Stimulated activated CD8-positive, alpha-beta memory T cell treated with anti-CD3 and anti-CD28 coated beads, Interleukin-12 subunit alpha, Interleukin-12 subunit beta, amount 100 ng/mL, for 24 hours (primary cell): Measurements from ENCODE around the gene THBD.

Experiments used
- DNase-seq: peaks from one replicate; pipeline ENCODE4 v3.0.0-alpha.2; 2020; ENCODE audit errors: extremely low read depth

Gene THBD

DNA sequence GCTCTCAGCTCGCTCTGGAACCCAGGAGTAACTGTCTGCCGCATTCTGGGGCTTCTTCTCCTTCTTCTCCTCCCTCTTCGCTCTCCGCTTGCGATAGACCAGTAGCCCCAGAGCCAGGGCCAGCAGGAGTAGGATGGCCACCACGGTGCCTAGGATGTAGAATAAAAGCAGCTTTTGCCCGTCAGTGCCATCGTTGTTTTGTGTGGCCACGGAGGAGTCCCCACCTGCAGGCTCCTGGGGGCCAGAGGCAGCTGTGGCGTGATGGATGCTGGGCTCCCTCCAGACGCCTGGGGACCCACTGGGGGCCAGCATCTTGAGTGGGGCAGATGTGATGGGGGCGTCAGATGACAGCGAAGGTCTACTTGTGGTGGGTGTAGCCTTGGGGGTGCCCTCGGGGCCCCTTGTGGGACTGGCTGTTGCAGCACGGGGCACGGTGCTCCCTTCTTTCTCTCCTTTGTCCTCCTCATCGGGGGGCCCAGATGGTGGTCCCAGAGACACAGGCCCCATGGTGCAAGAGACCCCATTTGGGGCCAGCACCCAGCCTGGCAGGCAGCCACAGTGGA is 34.9 kb upstream of the THBD start:
- DNase-seq, result no peak

DNA sequence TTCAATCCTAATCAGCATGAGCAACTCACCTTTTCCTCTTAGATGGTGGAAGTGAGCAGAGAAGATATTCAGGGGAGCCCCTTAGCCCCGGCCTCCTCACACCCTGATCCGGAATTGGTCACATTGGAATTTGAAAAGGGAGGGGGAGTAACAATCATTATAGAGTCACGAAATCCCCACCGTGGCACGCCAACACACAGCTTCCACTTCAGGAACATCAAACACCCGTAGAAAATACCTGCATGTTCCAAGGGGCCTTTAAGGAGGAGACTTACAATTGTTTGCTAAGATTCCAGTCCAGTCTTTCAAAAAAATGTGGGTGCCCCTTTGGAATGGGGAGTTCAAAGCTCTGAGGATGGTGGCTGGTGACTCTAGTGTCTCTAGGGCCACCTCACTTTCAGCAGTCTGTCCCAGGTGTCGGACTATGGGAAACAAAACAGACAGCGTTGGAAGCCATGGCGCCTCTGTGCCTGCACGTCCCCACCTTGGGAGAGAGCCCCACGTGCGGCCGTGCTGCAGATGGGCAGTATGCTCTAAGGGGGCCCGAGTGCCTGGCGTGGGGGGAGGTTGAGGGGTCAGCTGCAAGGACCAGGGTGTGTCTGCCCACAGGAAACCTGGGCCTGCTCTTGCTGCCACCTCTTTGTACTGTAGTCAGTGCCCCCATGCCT is 34.2 kb upstream of the THBD start:
- DNase-seq, result no peak

DNA sequence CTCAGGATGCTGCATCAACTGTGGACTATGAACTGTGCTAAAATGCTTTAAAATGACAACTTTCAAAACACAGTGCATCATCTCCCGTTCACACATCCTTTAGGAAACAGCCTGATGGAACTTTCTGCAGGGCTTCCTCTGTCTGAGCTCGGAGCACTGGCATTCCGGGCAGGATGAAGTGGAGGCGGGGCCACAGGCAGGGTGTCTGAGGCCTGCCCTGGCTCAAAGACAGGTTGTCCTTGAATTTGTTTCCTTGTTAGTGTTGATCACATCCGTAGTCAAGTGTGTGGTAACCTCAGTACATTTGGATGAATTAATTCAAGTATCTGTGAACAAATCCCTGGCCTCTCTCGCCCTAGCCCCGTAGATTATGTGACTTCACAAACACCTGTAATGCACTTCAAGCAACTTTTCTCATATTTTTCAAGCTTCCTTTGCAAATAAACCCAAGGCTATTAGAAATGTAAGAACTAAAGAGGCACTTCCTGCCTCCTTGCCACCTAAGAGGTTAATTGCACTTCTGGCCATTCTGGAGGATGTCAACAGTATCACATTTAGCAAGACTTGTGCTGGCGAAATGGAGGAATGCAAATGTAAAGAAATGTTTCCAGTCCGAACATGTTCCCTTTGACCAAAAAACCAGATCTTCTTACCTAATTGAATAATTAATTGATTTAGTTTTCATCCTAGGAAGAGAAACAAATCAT is 33.5 kb upstream of the THBD start:
- DNase-seq, result no peak

DNA sequence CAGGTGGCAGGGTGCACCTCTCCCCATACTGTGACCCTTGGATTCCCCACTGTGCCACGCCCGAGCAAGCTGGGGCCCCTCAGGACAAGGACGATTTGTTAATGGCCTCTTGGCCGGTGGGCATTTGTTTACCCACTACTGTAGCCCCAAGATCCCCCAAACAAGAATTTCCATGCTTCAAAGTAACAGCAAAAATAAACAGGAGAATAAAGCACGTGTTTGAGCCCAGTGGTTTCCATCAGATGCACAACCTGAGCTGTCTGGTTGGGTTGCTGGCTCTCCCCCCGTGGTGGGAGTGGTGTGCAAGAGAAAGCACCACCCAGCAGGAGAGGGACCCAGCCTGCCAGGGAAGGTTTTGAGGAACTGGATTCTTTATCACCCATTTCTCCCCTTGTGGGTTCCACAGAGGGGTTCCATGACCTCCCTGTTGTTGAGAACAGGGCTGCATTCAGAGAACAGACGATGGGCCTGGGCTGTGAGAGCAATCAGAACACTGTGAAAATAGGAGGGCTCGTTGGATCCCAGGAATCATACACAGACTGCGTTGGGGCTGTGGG is 31.9 kb upstream of the THBD start:
- no peak for DNase-seq

DNA sequence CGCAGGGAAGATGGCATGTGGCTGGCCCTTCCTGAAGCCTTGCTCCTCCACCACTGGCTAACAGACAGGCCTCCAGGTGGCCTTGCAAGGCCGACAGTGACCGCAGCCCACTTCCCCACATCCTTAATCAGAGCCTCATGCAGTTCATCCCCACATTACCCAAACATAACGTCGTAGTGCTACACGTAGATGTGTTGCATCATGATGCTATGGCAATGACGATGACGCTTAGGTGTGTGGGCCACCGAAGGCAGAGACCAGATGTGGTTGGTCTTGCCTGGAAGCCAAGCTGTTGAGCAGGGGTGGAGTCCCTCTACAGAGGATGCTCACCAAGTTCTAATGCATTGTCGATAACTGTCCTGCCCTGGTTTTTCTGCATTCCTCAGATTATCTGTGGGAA is 31.0 kb upstream of the THBD start:
- DNase-seq, result no peak

DNA sequence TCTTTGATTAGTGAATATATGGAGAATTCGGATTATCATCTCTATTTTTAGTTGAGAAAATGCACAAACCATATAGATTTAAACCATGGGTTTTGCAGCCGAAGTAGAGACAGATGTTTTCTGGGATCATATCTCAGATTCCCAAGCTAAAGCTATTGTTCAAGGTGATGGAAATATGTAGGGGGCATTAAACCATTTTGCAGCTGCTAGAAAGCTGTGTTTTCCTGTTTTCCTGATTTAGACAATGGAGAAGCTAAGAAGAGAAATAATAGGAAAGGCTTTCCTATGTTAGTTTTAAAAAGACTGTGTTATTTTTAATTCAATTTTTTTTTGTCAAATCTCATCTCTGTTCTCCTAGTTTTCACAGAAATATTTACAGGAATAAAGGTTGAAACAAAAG is 30.5 kb upstream of the THBD start:
- no peak for DNase-seq

DNA sequence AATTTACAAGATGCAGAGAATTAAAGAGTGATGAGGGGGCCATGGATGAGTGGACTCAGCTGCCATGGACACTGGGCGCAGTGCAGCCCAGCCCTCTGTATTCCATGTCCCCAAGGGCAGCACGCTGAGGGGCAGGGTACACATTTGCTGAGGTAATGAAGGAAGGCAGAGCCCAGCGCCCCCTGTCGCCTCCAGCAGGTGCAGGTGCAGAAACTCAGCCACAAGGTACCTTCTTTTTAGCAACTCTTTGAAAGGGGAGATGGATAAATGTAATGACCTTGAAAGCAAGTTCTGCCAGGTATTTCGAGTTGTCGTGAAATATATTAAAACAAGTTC is 29.5 kb upstream of the THBD start:
- DNase-seq, result no peak

DNA sequence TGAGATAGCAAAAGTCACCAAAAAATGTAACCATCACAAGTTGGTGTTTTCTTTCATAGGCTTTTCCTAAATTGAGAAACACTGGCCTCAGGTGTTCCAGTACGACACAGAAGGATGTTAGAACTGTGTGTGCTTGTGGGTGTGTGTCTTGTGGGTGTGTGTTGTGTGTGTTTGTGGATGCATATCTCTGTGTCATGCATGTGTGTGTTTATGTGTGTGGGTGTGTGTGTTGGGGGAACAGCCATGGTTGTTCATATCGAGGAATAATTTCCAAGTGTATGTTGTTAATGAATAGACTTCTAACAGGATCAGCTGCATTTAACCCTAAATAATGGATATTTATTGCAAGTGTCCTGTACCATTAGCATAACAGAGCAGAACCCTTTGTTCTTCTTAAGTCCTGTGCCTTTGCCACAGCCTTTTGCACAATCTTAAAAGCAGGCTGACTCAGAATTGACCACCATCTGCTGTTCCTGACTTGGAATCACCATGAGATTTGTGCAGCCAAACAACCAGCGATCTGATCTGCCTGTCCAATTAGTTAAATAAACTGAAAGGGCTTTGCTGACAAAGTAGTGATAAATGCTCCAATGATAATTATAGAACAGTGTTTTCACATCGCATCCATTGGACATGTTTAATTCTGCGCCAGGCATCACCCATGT is 29.0 kb upstream of the THBD start:
- no peak for DNase-seq

DNA sequence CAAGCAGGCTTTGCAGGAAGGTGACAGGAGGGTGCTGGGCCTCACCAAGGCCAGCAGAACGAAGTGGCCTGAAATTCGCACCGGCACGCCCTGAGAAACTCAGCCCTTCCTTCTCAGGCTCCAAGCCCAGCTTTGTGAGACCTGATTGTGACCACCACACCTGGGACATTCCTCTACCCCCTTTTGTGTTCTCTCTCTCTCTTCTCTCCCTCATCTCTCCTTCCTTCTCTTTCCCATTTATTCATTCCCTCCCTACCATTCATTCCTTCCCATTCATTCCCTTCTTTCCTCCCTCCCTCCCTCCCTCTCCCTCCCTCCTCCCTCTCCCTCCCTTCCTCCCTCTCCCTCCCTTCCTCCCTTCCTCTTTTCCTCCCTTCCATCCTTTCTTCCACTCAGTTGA is 27.8 kb upstream of the THBD start:
- no peak for DNase-seq

DNA sequence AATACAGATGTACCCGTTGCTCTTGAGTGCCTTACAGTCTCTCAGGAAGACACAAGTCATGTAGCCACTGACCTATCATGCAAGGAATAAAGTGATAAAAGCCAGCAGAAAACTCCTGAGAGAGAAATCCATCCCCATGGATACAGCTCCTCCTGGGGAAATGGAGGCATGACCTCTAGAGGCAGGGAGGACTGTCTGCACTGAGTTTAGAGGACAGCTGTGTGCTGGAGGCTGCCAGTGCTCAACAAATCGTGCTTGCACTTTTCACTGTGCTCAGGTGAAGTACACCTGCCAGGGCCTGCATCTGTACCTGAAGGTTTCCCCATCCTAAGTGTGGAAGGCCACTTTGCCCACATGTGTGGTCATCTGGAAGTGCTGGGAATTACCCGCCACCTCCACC is 24.6 kb upstream of the THBD start:
- no peak for DNase-seq

DNA sequence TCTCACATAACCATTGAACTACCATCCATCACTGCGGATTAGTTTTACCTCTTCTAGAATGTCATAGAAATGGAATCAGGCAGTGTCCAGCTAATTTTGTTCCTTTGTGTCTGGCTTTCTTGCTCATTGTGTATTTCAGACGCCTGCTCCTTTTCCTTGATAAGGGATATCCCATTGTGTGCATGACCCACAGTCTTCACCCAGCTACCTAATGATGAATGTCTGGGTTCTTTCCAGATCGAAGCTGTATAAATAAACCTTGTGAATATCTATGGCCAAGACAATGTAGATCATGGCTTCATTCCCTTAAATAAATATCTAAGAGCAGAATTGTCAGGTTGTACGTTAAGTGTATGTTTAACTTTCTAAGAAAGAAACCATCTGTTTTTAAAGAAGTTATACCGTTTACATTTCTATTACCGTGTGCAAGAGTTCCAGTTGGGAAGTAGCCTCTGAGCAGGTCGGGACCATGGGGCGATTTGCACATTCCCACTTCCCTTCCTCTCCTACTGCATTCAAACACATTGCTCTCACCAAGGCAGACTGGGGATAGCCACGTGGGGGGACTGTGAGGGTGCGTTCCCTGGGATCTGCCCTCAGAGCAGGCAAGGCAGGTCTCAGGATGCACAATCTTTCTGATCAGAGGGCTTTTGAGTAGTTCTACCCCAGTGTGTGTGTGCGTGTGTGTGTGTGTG is 23.6 kb upstream of the THBD start:
- DNase-seq, result no peak

DNA sequence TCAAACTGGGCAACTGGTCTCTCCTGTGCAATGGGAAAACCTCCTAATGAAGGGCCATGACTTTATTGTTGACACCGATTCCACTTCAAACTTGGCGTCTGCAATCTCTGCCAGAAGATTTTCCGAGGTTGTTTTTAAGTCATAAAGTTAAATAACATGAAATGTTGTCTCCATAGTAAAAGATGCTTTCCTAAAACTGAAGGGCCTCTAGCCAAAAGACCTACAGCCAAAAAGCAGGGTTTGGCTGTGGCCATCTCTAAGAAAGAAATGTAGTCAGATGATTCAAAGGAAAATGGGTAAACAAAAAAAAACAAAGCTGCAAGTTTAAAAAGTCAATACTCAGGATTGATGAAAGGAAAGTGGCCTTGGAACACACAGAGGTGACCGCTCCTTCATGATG is 22.5 kb upstream of the THBD start:
- no peak for DNase-seq

DNA sequence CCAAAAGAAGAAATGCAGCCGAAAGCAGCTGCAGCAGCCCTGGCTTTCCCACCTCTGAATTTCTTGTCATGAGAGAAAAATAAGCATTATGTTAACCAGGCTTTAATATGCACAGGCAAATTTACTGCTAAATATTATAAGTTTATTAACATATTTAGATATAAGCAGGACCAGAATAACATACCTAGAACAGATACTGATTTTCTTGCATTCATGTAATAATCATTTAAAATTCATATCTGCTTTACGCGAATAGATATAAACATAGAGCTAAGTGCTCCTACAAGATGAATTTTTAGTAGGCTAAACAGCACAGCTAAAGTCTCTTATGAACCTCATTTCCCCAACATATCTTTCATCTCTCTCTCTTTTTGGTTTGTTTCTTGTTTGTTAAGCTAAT is 21.9 kb upstream of the THBD start:
- no peak for DNase-seq

DNA sequence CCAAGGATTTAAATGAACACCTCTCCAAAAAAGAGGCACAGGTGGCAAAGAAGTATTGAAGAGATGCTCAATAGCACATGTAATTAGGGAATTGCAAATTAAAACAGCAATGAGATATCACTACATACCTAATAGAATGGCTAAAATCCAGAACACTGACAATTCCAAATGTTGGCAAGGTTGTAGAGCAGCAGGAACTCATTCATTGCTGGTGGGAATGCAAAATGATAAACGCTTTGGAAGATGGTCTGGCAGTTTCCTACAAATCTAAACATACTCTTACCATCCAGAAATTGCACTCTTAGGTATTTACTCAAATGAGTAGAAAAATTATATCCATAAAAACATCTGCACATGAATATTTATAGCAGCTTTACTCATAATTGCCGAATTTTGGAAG is 19.6 kb upstream of the THBD start:
- DNase-seq, result no peak

DNA sequence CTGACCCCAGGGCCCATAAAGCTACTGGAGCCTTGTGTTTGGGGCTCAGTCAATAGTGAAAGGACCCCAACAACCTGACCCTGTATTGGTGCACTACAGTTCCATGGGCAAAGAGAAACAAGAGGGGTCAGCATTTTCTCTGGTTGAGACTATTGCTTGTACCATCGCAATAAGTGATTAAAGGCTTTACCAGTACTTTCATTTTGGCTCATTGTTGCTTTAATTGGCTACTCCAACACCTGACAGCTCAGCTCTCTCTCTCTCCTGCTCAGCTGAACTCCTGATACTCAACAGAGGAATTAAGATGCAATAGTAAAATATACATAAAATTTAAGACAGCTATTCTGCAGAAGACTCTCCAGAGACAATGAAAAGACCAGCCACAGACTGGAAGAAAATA is 18.8 kb upstream of the THBD start:
- DNase-seq, result no peak

DNA sequence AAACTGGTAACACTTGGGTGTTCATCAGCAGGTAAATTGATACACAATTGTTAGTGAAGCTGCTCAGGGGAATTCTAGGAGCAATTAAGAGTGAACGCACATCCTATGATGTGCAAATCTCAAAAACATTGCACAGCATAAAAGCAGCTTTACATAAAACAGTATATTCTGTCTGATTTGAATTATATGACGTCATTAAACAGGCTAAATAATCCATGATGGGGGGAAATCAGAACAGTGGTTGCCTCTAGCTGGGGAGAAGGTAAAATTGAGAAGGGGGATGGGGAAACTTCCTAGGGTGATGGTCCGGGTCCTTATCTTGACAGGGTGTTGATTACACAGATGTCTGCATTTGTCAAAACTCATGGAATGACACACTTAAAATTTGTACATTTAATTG is 17.3 kb upstream of the THBD start:
- no peak for DNase-seq

DNA sequence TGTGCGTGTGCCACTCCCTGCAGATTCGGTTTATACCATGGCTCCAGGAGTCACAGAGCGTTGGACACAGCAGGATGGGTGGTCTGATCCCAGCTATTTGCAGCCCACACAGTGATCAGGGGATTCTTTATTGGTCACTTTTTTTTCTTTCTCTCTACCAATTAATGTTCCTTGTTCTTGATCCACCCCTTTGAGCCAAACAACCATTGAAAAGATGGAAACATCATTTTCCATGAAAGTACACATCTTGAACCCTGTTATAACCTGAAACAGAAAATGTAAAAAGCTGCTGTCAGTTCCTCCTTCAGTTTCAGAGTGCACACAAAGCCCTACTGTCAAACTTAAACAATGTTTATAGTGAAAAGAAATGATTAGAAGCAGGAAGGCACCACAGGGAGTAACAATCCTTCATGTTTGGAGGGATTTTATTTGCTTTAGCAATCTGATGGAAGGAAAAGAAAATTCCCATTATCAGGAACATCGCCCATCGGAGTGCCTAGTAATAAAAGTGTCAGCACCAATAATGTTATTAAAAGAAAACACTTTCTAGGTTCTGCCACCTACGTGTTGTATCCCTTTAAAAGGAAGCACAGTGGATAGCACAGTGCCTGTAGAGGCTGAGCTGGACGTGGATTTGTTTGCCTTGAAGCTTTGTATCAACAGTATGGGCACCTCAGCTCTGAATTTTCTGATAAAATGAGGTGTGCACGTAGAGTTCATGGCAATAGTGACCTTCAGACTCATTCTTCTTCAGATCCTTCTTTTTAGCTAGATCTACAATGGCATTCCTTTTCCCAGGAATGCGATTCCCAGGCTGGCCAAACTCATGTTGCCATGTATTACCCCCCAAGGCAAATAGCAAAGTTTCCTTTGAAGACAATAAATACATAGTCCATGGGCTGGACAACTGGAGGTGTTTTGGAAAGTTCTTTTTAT is 16.1 kb upstream of the THBD start:
- DNase-seq, result no peak

DNA sequence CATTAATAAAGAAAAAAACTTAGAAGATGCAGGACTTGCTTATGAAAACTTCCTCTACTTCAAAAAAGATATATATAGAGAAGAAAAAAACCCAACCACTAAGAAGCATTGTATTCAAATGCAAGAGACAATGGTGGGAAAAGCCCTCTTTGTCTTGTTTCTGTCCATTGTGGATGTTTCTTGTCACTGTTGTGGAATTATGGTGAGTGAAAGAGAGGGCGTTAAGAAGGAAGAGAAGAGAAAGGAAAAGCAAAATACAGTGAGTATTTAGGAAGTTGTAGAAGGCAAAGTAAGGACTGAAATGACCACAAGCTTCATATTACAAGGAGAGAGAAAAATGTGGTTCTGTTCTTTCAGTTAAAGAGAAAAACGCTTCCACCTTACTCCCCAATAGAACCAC is 14.1 kb upstream of the THBD start:
- no peak for DNase-seq

DNA sequence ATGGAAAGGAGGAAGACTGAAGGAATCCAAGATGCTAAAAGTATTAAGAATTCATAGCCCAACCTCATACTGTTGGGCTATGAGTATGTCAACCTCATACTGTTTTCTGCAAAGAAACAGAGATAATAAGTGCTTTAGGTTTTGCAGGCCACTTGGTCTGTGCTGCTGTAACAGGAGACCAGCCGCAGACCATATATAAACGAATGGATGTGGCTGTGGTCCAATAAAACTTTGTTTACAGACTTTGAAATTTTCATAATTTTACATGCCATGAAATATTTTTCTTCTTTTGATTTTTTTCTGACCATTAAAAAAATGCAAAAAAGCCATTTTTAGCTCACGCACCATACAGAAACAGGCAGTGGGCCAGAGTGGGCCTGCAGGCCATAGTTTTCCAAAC is 13.7 kb upstream of the THBD start:
- no peak for DNase-seq

DNA sequence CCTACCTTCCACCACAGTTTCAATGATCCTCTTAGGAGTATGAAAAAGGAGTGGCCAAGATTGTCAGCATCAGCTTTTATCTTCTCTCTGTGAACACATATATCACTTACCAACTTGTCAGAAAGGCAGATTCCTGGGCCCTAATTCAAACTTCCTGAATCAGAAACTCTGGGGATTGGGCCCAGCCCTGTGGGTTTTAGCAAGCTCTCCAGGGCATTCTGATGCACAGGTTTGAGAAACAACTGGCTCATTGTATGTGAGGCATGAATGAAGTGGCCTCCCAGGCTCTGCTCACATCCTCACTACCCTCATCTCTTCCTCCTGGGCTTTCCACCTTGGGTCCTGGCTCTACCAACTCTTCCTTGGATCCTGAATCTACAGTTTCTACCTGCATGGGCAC is 13.2 kb upstream of the THBD start:
- no peak for DNase-seq
